HG02970 (cell line): Measurements from ENCODE around the gene PLA2G4E.

Experiments
- ATAC-seq: cut with Tn5 transposase; IDR thresholded peaks from one replicate; pipeline ENCODE4 v1.9.1; 2021; ENCODE audit warnings: mild to moderate bottlenecking, moderate library complexity, moderate number of reproducible peaks; ENCODE audit not compliant: unreplicated experiment, low FRiP score

Gene PLA2G4E

DNA sequence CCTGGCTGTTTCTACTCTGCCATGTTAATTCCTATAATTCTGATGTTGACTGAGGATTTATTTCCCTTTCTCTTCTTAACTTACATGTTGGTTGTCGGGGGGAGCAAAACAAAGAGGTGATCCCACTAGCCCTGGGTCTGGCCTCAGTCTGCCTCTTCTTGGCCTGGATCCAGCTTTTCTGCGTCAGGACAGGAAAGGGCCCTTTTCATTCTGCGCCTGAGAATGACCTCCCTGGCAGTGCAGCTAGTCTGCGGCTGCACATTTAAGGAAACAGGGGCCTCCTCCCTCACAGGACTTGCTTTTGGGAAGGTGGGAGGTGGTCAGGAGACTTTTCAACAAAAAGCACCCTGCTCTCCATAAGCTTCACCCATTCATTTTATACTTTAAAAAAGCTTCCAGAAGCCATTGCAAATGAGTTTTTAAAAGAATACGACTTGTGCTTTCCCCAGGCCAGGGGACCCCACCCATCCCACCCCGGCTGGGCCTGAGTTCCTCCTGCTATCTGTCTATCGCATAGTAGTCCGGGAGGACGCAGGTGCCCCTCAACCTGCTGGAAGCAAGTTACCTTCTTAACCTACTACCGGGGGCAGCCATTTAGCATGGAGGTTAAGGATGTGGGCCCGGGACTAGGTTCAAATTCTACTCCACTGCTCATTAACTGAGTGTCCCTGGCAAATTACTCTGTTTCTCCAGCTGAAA, 27.2 kb downstream of the PLA2G4E start:
- ATAC-seq, result no peak

DNA sequence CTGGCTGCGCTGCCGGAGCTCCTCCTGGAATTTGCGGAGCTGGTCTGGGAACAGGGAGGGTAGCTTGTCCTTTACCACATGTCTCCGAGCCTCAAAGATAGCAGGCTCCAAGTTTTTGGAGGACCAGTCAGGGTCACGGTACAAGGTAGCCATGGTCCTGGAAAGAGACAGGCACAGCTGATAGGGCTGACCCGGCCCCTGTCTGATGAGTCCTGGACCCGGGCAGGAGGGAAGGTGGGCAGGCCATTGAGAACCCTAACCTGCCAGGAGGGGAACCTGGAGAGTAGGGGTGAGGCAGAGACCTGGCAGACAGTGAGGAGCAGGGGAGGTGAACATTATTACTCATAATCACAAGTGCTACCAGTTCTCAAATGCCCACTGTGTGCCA, 28.0 kb downstream of the PLA2G4E start:
- ATAC-seq, result no peak

DNA sequence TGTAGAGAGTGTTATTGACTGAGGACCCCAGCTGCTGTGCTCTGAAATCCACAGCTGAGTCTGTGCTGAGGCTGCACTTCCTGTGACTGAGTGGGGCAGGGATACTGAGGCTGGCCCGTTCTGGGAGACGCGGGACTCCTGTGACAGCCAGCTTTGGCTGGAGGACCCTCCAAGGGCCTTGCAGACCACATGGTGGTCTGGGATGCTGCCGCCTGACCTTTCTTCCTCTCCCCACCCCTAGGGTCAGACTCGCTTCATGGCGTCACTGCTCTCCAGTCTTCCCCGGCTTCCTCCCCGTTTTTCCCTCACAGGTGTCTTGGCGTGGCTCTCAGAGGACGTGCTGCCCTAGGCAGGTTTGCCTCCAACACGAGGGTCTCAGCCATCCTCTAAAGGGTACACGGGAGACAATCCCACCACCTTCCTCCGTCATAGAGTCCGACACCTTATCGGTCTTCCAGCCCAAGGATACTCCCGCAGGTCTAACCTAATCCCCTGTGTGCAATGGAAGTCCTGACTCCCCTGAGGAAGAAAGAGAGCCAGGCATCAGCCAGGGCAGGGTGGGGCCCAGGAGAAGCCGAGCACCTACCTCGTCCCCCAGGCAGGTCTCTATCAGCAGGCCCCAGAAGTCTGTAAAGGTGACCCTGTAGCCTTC, 28.6 kb downstream of the PLA2G4E start:
- ATAC-seq, result no peak

DNA sequence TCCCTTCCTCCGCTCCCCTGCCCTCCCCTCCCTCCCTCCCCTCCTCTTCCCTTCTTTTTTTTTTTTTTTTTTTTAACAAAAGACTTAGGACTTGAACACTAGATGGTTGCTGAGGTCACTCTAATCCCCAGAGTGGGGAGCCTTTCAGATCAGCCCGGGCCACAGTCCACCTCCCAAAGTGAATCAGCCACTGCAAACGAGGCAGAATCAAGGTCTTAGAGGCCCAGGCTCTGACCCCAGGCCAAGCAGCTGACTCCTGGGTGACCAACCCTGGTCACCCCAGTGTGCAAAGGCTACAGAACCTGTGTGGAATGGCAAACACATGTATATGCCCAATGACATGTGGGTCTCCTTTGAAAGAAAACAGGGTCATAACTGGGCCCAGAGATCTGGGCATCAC, 30.2 kb downstream of the PLA2G4E start:
- ATAC-seq, result no peak

DNA sequence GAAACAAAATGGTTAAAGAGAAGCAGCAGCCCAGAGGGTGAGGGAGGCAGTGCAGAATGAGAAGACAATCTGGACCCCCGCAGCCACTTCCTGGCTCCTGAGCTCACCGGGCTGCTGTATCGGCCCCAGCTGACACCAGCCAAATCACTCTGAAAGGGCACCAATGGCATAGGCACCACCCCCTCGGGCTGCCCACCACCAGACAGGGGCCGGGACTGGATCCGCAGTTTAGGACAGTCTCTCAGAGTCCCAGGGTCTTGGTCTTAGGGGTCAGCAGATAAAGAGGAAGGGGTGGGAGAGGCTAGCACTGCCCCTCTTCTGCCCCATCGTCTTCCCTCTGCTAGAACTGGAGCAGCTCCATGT, 30.6 kb downstream of the PLA2G4E start:
- no peak for ATAC-seq

DNA sequence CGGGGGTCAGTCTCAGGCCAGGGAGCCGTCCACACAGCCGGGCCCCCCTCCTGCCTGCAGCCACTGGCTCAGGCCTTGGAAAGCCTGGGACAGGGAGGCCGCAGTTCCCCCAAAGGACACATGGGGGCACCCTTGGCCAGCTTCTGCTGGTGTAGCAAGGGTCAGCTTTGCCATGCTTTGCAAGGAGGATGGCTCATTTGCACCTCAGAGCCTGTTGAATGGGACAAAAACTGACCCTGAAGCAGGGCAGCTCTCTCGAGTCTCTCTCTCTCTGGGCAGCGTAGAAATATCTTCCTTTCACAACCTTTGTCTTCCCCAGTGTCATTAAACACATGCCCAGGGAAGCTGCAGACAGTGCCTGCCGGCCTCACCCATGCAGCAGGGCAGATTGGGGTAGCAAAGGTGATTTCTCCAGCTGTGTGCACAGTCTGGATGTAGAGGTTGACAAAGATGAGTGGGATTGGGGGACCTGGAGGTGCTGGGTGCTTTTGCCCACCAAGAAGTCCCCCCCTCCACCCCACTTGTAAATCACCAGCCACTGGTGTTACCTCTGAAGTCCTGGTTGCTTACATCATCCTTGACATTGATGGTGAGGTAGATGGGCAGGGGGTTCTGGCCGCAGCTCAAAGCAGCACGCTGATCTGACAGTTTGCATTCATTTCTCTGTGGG, 31.1 kb downstream of the PLA2G4E start:
- no peak for ATAC-seq

DNA sequence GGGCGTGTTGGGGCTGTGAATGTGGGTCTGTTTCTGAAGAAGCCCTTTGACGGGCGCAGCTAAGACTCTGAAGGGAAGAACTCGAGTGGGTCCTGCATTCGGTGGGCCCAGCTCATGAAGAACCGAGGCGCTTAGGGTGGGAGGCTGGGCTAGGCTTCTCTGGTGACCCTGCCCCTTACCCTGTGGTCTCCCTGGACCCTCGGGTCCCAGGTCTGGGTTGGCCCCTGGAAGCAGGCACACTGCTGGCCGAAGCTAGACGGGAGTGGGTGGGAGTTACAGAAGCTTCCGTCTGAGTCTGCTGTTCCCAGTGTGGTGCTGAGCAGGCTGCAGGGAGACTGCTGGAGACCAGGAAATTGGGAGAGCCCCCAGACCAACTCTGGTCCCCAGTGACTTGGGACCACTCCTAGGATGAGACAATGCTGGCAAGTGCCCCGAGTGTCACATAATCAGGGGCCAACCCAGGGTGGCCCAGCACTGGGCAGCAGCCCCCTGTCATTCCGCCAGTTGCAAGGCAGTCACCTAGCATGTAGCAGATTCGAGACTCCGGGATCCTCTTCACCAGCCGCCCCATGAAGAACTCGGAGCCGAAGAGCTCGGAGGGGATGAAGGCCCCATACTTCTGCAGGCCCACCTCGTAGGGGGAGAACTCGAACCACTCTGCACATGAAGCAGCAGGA, 31.8 kb downstream of the PLA2G4E start:
- ATAC-seq, result no peak

DNA sequence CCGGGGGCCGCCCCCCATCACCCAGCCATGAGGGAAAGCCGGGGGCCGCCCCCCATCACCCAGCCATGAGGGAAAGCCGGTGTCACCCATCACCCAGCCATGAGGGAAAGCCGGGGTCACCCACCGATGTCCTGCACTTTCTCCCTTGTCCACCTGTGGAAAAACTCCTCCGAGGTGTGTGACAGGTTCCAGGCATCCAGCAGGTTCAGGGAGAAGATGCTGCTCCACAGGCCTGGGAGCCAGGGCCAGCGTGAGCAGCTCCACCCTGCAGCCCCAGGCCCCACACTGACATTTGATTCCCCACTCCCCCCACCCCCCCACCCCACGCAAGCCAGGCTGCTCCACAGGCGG, 32.9 kb downstream of the PLA2G4E start:
- no peak for ATAC-seq

DNA sequence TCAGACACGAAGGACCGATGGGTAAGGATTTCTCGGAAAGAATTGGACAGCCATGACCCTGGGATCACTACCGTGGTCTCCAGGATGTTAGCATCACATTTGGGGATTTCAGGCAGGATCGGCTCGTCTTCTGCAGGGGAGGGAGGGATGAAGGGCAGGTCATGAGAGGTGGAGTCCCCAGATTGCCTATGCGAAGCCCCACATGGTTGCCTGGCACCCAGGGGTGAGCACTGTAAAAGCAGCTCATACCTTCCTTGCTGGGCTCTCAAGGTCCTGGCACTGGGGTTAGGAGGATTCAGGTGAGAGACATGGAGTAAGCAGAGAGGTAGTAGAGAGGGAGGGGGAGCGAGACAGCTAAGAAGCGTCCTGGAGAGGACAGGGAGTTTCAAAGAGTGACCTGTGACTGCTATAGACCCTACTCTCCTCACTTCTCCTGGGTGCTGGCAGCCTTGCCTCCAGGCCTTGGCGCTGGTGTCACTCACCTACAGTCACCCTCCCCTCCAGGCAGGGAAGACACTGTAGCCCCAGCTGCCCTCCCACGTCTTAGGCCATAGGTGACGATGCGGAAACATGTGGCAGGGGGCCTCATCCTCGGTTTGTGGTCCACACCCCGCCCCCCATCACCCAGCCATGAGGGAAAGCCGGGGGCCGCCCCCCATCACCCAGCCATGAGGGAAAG, 33.5 kb downstream of the PLA2G4E start:
- ATAC-seq, result no peak

DNA sequence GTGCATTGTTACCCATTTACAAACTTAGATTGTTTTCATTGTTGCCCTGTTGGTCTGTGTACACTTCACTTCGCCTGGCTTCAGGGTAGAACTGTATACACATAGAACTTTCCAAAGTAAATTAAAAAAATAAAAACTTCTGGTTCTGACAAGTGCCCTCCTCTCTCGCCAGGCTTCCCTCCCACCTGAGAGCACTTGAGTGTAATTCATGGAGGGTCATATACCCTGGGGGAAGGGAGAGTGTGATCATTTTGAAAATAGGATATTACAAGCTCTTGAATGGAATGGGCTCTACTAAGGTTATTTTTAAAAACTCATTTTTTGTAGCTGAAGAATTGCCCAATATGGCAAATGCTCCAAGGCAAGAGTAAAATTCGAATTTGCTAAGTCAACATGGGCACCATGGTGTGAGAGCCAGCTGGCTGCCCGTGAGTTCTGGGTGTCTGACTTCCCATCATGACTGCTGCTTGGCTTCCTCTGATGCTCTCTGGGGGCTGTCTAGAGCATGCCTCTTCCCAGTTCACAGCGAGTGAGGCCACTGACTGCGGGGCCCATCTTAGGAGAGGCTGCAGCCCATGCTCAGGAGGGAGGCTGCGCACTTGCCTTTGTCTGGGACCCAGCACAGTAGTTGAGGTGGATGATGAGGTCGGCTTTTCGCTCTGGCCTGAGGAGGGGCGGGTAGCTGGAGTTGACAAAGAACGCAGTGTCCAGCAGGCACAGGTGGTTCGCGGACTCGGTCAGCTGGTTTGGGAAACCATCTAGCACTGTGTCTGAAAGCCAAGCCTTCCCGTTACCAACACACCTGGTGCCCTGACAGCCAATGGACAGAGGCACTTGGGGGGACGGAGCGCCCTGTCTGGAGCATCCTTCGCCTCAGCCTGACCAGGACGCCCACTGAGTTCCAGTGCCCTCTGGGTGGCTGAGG, 35.3 kb downstream of the PLA2G4E start:
- no peak for ATAC-seq

DNA sequence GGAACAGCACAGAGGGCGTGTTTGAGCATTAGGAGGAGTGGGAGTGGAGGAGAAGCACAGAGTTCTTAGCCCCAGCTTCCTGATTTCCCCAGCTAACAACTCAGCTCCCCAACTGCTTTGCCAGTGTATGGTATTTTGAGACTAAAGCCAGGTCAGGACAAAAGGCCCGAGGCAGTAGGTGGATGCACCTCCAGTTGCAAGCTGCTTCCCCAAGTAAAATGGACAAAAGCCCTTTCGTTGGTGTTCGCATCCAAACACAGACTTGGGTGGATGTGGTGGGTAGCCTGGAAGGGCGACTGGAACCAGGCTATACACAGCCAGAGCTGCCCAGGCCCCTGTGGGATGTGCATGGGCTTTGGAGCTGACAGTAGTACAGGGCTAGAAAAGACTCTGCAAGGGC, 36.2 kb downstream of the PLA2G4E start:
- ATAC-seq, result no peak

DNA sequence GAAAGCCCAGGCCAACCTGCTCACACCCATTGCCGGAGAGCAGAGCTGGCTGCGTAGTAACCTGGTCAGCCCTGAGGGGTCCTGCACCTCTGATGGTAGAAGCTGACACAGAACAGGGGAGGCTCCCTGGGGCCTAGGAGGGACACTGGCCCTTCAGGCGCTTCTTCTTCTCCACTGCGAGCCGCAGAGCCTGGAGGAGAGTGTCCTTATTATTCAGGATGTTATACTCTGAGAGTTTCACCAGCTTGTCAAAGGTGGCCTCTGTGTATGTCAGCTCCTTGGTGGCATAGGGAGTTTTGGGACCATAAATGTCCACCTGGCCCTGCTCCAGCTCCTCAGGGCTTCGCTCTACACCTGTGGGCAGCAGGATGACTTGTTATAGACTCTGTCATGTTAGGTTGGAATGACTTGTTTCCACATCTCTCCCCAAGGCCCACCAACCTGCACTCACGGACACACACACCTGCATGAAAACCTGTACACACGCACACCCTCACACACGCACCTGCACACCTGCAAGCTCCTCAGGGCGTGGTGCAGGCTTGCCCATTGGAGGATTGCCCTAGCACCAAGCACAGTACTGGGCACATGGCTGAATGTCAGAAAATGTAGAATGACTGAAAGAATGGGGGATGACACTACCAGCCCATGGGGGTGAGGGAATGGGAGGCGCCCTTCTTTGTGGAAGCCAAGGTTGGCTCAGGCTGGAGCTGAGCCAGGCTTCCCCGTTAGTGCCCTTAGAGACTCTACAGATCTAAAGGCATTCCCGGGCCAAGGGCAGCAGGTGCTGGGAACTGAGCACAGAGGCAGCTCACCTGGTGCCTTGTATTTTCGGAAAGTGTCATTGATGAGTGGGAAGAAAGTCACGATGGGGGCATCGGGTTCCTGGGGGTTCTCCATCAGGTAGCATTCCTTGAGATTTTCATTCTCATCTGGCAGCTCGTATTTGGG, 36.9 kb downstream of the PLA2G4E start:
- no peak for ATAC-seq

DNA sequence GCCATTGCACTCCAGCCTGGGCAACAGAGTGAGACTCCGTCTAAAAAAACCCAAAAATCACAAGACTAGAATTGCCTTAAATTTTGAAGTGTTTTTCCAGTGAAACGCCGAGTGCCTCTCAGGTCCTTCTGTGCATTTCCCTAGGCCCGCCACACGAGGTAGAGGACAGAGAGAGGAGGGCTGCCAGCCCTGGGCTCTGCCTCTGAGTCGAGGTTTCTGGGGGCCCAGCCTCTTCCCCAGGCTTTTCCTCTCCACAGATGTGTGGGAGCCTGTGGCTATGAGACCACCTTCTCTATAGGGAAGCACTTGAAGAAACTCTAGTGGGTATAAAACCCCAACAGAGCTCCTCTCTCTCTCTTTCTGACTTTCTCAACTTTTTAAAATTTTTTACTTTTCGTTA, 37.6 kb downstream of the PLA2G4E start:
- no peak for ATAC-seq

DNA sequence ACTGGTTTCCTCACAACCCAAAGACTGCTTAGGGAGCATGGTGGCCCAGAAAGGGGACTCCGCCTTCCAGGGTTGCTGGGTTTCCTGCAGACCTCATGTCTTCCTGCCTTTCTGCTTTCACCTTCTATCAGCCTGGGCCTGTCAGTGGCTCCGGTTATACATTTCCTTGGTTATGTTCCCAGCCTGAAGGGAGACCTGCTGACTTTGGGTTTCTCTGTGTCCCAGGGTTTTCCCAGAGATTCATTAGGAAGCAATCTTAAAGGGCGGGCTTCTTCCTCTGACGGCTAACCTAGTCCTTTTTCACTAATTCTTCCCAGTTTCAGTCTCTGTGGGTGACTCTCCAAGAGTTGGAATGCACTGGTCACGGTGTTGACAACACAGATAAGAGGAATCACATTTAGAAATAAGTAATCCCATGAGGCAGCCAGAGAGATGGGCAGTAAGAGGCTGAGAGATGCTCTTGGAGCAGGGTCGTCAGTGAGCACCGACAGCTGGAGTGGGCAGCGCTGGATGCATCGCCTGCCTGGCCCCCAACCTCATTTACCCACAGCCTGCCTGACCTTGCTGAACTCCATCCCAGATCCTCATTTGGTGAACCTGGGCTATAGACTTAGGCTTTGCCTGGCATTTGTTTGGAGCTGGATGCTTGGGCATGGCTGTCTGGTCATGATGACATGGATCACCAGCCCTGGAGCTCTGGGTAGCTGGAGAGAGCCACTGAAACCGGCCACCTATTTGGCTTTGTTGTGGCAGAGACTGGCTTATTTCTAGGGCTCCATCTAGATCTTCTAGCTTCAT, 38.5 kb downstream of the PLA2G4E start:
- no peak for ATAC-seq

DNA sequence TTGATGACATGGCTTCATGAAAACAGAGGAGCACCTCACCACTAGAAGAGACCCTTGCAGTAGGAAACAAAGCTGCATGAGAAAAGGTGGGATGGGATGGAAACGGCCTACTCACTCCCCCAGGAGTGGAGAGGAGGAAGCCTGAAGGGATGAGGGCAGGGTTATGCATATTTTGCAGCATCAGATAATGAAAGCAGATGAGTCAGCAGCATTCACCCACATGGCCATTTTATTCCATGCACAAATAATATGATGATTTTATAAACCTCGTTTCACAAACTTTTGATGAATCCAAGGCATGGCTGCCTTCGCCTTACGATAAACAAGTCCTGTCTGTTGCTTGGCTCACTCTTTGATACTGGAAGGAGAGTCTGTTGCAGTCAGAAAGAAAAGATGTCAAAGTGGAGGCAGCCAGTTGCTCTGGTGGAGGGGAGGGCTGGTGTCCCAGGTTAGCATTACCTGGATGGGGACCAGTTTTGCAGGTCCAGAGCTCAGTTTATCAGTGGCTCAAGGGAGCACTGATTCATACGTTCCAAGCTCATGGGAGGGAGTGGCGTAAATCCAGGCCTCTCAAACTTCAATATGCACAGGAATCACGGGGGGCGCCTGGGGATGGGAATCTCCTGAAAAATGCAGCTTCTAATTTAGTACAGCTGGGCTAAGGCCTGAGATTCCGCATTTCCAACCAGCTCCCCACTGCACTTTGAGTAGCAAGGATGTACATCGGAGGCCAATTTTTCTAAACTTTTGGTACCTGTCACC, 39.3 kb downstream of the PLA2G4E start:
- no peak for ATAC-seq

DNA sequence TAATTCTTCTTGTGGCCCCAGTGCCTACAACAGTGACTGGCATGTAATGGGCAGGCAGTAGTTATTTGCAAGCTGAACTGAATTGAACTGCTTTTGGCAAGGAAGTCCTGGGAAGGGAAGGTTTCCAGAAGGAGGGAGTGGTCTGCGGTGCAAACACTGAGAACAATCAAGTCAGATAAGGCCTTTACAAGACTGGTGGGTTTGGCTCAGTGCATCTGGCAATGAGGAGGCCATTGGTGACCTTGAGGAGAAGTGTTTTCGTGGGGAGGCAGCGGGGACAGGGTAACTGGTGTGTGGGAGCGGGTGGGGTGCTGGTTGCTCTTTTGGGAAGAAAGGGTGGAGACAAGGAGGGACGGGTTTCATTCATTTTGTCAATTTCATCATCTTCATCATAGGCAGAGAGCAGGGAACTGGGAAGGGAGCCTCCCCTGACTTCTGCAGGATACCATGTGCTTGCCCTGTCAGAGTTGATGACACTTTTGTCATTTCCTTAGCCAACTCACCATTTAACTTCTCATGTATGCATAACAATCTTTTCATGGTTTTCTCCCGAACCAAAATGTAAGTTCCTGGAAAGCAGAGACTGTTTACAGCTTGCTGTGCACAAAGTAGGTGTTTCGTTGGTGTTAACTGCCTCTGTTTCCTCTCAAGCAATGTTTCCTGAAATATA, 40.1 kb downstream of the PLA2G4E start:
- no peak for ATAC-seq
